ENCODE data around the gene MS4A4E.

MS4A4E gene

DNA sequence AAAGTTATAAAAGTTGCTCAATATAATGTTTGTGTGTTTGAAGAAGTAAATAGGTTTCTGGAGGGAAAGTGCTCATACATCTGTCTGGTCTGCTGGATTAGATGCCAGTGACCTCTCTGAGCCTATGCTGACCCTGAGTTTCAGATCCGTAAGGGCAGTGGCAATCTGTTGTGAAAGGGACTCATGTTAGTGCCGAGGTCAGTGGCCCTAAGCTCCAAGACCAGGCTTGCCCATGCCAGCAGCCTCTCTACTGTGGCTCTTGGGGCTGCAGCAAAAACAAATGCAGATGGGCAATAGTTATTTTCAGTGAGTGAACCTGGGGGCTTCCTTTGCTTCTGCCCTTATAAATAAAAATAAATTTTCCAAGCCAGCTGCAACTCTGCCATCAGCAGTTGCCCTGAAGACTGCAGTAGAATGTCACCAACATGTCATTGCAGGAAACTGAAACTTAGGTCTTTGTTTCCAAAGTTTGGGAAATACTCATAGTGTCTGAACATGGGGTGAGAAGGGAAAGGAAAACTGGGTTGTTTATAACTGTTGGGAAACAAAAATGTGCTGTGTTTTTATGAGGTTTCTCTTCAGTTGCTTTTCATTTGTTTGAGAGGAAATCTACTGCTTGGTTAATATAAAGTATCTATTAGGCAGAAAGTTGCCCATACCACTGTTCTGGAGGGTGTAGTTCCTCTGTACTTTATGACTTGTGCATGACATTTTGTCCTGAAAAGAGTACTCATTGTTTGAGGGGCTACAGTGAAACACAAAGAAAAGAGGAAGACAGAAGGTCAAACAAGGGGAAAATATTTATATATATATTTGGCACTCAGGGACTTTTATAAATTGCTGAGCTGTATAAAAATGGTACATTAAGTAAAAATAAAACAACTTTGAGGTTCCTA, 9.5 kb upstream of the MS4A4E start:
- Histone ChIP-seq H3K9me3 (ENCODE audit: insufficient read depth, low read length) (peaks cover 22% of the 10 kb centered on the region; the same call in 1 of the 2 replicates), H3K4me2 (ENCODE audit: low read depth, low read length, poor library complexity, severe bottlenecking) (no peak overlapping the region), H3K27me3 (ENCODE audit: low read length) (no peaks in the 10 kb centered on the region), H4K20me1 (ENCODE audit: low read depth, low read length) (no peaks in the 10 kb centered on the region), H3K4me3 (ENCODE audit: insufficient read depth, low read length, poor library complexity, severe bottlenecking) (no peak overlapping the region), H3K36me3 (ENCODE audit: low read length) (no peaks in the 10 kb centered on the region), H3K27ac (ENCODE audit: low read depth, low read length) (no peak overlapping the region), H3K79me2 (ENCODE audit: insufficient read depth, low read length) (no peaks in the 10 kb centered on the region), H3F3A (ENCODE audit: insufficient read depth) (no peaks in the 10 kb centered on the region), H3K9me2 (replicated peaks; ENCODE audit: insufficient read depth, low read length) (no peaks in the 10 kb centered on the region), H2AFZ (ENCODE audit: low read depth, low read length, severe bottlenecking) (no peak overlapping the region), H3K9ac (ENCODE audit: low read length) (no peak overlapping the region)
- TF ChIP-seq, protein P1, sequence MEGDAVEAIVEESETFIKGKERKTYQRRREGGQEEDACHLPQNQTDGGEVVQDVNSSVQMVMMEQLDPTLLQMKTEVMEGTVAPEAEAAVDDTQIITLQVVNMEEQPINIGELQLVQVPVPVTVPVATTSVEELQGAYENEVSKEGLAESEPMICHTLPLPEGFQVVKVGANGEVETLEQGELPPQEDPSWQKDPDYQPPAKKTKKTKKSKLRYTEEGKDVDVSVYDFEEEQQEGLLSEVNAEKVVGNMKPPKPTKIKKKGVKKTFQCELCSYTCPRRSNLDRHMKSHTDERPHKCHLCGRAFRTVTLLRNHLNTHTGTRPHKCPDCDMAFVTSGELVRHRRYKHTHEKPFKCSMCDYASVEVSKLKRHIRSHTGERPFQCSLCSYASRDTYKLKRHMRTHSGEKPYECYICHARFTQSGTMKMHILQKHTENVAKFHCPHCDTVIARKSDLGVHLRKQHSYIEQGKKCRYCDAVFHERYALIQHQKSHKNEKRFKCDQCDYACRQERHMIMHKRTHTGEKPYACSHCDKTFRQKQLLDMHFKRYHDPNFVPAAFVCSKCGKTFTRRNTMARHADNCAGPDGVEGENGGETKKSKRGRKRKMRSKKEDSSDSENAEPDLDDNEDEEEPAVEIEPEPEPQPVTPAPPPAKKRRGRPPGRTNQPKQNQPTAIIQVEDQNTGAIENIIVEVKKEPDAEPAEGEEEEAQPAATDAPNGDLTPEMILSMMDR (IDR thresholded peaks at IDR 0.05; ENCODE audit: insufficient read depth, low read length, poor library complexity, severe bottlenecking), result no peak
- no peak for TF ChIP-seq EZH2phosphoT487 (conservative IDR thresholded peaks at IDR 0.05; ENCODE audit: low read length)

DNA sequence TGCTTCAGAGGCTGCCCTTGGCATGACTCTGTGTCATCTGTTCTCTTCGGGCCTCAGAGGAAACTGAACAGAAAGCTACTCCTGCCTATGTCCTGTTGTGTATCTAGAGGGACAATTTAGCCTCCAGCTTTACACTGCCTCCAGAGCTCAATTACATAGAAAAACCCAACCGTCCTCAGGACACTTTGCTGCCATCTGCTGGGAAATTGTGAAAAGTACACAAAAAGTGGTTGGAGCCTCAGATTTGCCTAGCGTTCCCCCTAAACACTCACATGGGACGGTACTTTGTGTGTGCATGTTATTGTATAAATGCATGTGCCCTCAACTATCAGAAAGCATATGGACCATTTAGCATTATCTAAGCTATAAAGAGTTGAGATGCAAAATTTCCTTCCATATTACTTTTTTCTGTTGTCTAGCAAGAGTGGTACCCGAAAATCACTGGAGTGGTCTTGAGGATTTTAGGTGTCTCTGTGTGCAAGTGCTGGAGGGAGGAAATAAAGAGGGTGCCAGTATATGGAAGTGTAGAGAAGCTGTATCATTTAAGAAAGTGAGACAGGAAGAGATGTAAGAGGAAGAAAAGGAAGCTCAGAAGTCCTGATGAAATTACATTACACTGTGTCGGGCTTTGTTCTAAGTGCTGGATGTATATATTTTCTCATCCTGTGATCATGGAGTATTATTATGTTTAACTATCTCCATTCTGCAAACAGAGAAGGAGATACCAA, 8.7 kb upstream of the MS4A4E start:
- H2AFZ ChIP-seq (ENCODE audit: low read depth, low read length, severe bottlenecking), result no peak overlapping the region
- no peak overlapping the region for H3K4me3 ChIP-seq (ENCODE audit: insufficient read depth, low read length, poor library complexity, severe bottlenecking)
- no peaks in the 10 kb centered on the region for H3K27me3 ChIP-seq (ENCODE audit: low read length)
- H3K36me3 ChIP-seq (ENCODE audit: low read length), result no peaks in the 10 kb centered on the region
- no peak overlapping the region for H3K27ac ChIP-seq (ENCODE audit: low read depth, low read length)
- peaks cover 22% of the 10 kb centered on the region; the same call in 1 of the 2 replicates for H3K9me3 ChIP-seq (ENCODE audit: insufficient read depth, low read length)
- no peak overlapping the region for H3K4me2 ChIP-seq (ENCODE audit: low read depth, low read length, poor library complexity, severe bottlenecking)
- H3K9me2 ChIP-seq (replicated peaks; ENCODE audit: insufficient read depth, low read length), result no peaks in the 10 kb centered on the region
- TF ChIP-seq EZH2phosphoT487 (conservative IDR thresholded peaks at IDR 0.05; ENCODE audit: low read length), result no peak
- TF ChIP-seq, protein P1 (IDR thresholded peaks at IDR 0.05; ENCODE audit: insufficient read depth, low read length, poor library complexity, severe bottlenecking), result no peak
- H4K20me1 ChIP-seq (ENCODE audit: low read depth, low read length), result no peaks in the 10 kb centered on the region
- H3F3A ChIP-seq (ENCODE audit: insufficient read depth), result no peaks in the 10 kb centered on the region
- no peaks in the 10 kb centered on the region for H3K79me2 ChIP-seq (ENCODE audit: insufficient read depth, low read length)
- no peak overlapping the region for H3K9ac ChIP-seq (ENCODE audit: low read length)

DNA sequence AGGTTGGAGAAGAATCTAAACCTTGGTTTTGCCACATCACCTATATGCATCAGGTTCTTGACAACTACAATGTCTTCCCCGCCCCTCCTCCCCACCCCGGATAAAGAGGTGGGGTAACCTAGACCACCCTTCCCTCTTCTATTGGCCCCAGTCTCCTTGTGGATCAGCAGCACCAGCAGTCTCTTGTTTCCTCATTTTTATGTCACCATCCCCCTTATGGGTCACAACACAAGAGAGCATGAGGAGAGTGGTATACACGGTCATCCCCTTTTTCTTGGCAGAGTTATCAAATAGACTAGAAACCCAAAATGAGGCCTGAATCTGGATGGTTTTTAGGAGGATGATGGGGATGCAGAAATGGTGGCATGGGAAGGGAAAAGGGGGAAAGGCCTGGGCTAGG, 1.2 kb downstream of the MS4A4E start:
- Histone ChIP-seq H3K9ac (ENCODE audit: low read length) (no peak overlapping the region), H3K4me3 (ENCODE audit: insufficient read depth, low read length, poor library complexity, severe bottlenecking) (no peak overlapping the region), H3K79me2 (ENCODE audit: insufficient read depth, low read length) (no peaks in the 10 kb centered on the region), H3K4me2 (ENCODE audit: low read depth, low read length, poor library complexity, severe bottlenecking) (no peak overlapping the region), H3K27ac (ENCODE audit: low read depth, low read length) (no peak overlapping the region), H3K9me3 (ENCODE audit: insufficient read depth, low read length) (no peaks in the 10 kb centered on the region), H3K27me3 (ENCODE audit: low read length) (no peaks in the 10 kb centered on the region), H3F3A (ENCODE audit: insufficient read depth) (no peaks in the 10 kb centered on the region), H3K9me2 (replicated peaks; ENCODE audit: insufficient read depth, low read length) (no peaks in the 10 kb centered on the region), H3K36me3 (ENCODE audit: low read length) (no peaks in the 10 kb centered on the region), H2AFZ (ENCODE audit: low read depth, low read length, severe bottlenecking) (no peak overlapping the region), H4K20me1 (ENCODE audit: low read depth, low read length) (no peaks in the 10 kb centered on the region)
- TF ChIP-seq, protein P1 (IDR thresholded peaks at IDR 0.05; ENCODE audit: insufficient read depth, low read length, poor library complexity, severe bottlenecking), result no peak

All from SU-DHL-6 (cell line).